Keratinocyte (primary cell): Measurements from ENCODE around the gene SNRNP27. TPM values are rescaled to one million over a fixed set of nuclear protein-coding genes. Genes with fewer than 3 reads are reported as not detected.

ENCODE experiments used
- DNase-seq: peaks from one replicate; pipeline ENCODE4 v3.0.0-alpha.2; 2011; ENCODE audit warnings: low read depth, missing footprints, low spot score
- FAIRE-seq: peaks from 2 replicates; lab custom pipeline; 2011; peaks lifted over from hg19 to GRCh38; lab: Jason Lieb, UNC
- H2AFZ ChIP-seq: 2 replicates; pipeline ENCODE4 v1.6.0; 2012; ENCODE audit warnings: low read length, control low read depth, inconsistent platforms; ENCODE audit not compliant: control insufficient read depth
- H3K27ac ChIP-seq: 2 replicates; pipeline ENCODE4 v1.5.1; 2011; ENCODE audit warnings: low read length; ENCODE audit not compliant: control insufficient read depth, insufficient read depth
- H3K27me3 ChIP-seq: 3 replicates; pipeline ENCODE4 v1.6.0; 2011; ENCODE audit warnings: low read length; ENCODE audit not compliant: control insufficient read depth, insufficient read depth; ENCODE audit errors: extremely low read depth
- H3K36me3 ChIP-seq, 2 experiments: 2 replicates in 1 of 2; 3 replicates in 1 of 2; pipeline ENCODE4 v1.5.1; 2011; ENCODE audit warnings: low read length in 2 of 2, mild to moderate bottlenecking in 1 of 2; ENCODE audit not compliant: control insufficient read depth in 2 of 2, insufficient read depth in 2 of 2; ENCODE audit errors: extremely low read depth in 1 of 2
- H3K4me1 ChIP-seq: 3 replicates; pipeline ENCODE4 v1.5.1; 2011; ENCODE audit warnings: low read length; ENCODE audit not compliant: control insufficient read depth, insufficient read depth; ENCODE audit errors: extremely low read depth
- H3K4me2 ChIP-seq: 3 replicates; pipeline ENCODE4 v1.6.0; 2011; ENCODE audit warnings: low read depth, low read length; ENCODE audit not compliant: control insufficient read depth, insufficient read depth; ENCODE audit errors: extremely low read depth
- H3K4me3 ChIP-seq, 3 experiments: fragments of 200-600 bp in 1 of 3; sonication (generic) in 1 of 3; 2 replicates in 2 of 3; 3 replicates in 1 of 3; pipeline ENCODE4 v1.5.1; 2011 to 2016; ENCODE audit warnings: low read length in 3 of 3, mild to moderate bottlenecking in 3 of 3, control low read depth in 2 of 3, inconsistent platforms in 1 of 3, low read depth in 1 of 3, mixed read lengths in 1 of 3, mixed run types in 1 of 3, moderate library complexity in 1 of 3; ENCODE audit not compliant: control insufficient read depth in 2 of 3, insufficient read depth in 2 of 3; ENCODE audit errors: extremely low read depth in 1 of 3
- H3K79me2 ChIP-seq: 2 replicates; pipeline ENCODE4 v1.6.0; 2012; ENCODE audit warnings: low read length; ENCODE audit not compliant: control insufficient read depth, insufficient read depth
- H3K9ac ChIP-seq: 3 replicates; pipeline ENCODE4 v1.6.0; 2011; ENCODE audit warnings: low read length; ENCODE audit not compliant: control insufficient read depth, insufficient read depth; ENCODE audit errors: extremely low read depth
- H3K9me1 ChIP-seq: 3 replicates; pipeline ENCODE4 v1.6.0; 2011; ENCODE audit warnings: low read length; ENCODE audit not compliant: control insufficient read depth, insufficient read depth; ENCODE audit errors: extremely low read depth
- H3K9me3 ChIP-seq: 2 replicates; pipeline ENCODE4 v1.5.1; 2012; ENCODE audit warnings: low read depth, low read length; ENCODE audit not compliant: control insufficient read depth
- H4K20me1 ChIP-seq: 3 replicates; pipeline ENCODE4 v1.6.0; 2011; ENCODE audit warnings: low read length; ENCODE audit not compliant: control insufficient read depth, insufficient read depth; ENCODE audit errors: extremely low read depth
- CTCF ChIP-seq, 3 experiments: IDR thresholded peaks in 1 of 3; conservative IDR thresholded peaks in 1 of 3; optimal IDR thresholded peaks in 1 of 3; 2 replicates in 2 of 3; 3 replicates in 1 of 3; pipeline versions ENCODE3 to v1.5.1; 2011; ENCODE audit warnings: low read length in 3 of 3, mild to moderate bottlenecking in 3 of 3, moderate library complexity in 2 of 3, control low read depth in 1 of 3, inconsistent platforms in 1 of 3; ENCODE audit not compliant: insufficient read depth in 2 of 3; ENCODE audit errors: extremely low read depth in 1 of 3
- EZH2 ChIP-seq: IDR thresholded peaks from one replicate; pipeline ENCODE4 v1.6.1; 2012; ENCODE audit warnings: inconsistent platforms, mild to moderate bottlenecking, low read length, moderate library complexity
- dilution Hi-C: fragments of 300-500 bp; cut with MboI; formaldehyde crosslinking; loops from one replicate; pipeline ENCODE4 v1.7.0; 2020; ENCODE audit warnings: low sequenced_read_pairs; ENCODE audit not compliant: extremely low pct_ligation_motif_present
- polyA plus RNA-seq, 5 experiments: library from polyadenylated mRNA; depleted of rRNA in 3 of 5; stranded (reverse) in 3 of 5; stranded (forward) in 1 of 5; unstranded in 1 of 5; fragments of >200 nt; gene quantifications; 1 replicate in 1 of 5; 2 replicates in 3 of 5; 3 replicates in 1 of 5; pipeline versions ENCODE4 v1.2.1 to v1.2.3, GENCODE V29; 2011 to 2012; ENCODE audit warnings: missing spikeins in 2 of 5, low read depth in 1 of 5, low replicate concordance in 1 of 5

Gene SNRNP27
- polyA plus RNA-seq, 1 donor (not counting 4 experiments of a cell fraction or from before 2014, with no cell fraction given), result 41.1 TPM

GRCh38 chr2:69858261-69858660, 35.5 kb upstream of the SNRNP27 start:
- DNase-seq, result no peak
- H4K20me1 ChIP-seq, result no peaks in the 10 kb centered on the region
- H3K9me1 ChIP-seq, result no peaks in the 10 kb centered on the region
- no peak overlapping the region for H3K4me2 ChIP-seq
- TF ChIP-seq EZH2 (no peak), CTCF (optimal IDR thresholded peaks at IDR 0.05 in 1 of 3, IDR thresholded peaks at IDR 0.05 in 1 of 3, conservative IDR thresholded peaks at IDR 0.05 in 1 of 3; ENCODE audit: extremely low read depth in 1 of 3, insufficient read depth in 2 of 3, low read length in 3 of 3) (no peak)
- no peak overlapping the region for H3K9ac ChIP-seq
- dilution Hi-C loops, result no loop called here
- no peaks in the 10 kb centered on the region for H3K4me1 ChIP-seq
- no peak overlapping the region for H3K4me3 ChIP-seq
- no peaks in the 10 kb centered on the region for H3K36me3 ChIP-seq
- no peaks in the 10 kb centered on the region for H3K79me2 ChIP-seq
- H2AFZ ChIP-seq, result no peak overlapping the region
- no peak for FAIRE-seq
- H3K27me3 ChIP-seq, result no peaks in the 10 kb centered on the region
- no peak overlapping the region for H3K27ac ChIP-seq
- no peaks in the 10 kb centered on the region for H3K9me3 ChIP-seq

- H3K9ac ChIP-seq, result no peak overlapping the region
- H3K79me2 ChIP-seq, result no peaks in the 10 kb centered on the region
- H2AFZ ChIP-seq, result no peak overlapping the region
- dilution Hi-C loops, result no loop called here
- no peaks in the 10 kb centered on the region for H3K27me3 ChIP-seq
- no peak overlapping the region for H3K4me2 ChIP-seq
- no peaks in the 10 kb centered on the region for H4K20me1 ChIP-seq
- H3K9me1 ChIP-seq, result no peaks in the 10 kb centered on the region
- no peaks in the 10 kb centered on the region for H3K4me1 ChIP-seq
- H3K9me3 ChIP-seq, result no peaks in the 10 kb centered on the region
- DNase-seq, result no peak
- no peak for TF ChIP-seq EZH2
- no peak for TF ChIP-seq CTCF (optimal IDR thresholded peaks at IDR 0.05 in 1 of 3, IDR thresholded peaks at IDR 0.05 in 1 of 3, conservative IDR thresholded peaks at IDR 0.05 in 1 of 3; ENCODE audit: extremely low read depth in 1 of 3, insufficient read depth in 2 of 3, low read length in 3 of 3)
- peaks cover 5 to 10% of the 10 kb centered on the region in 2 experiments for H3K36me3 ChIP-seq
- no peak overlapping the region for H3K4me3 ChIP-seq
- H3K27ac ChIP-seq, result no peak overlapping the region
- no peak for FAIRE-seq
Observed at GRCh38 chr2:69863298-69863697, 30.5 kb upstream of the SNRNP27 start.
